SU-DHL-6 (cell line): ENCODE measurements around the gene COBL.

Experiments
- CTCF ChIP-seq: fragments of 200-600 bp; sonication (generic); IDR thresholded peaks from one replicate; pipeline ENCODE4 v1.5.1; 2017; ENCODE audit warnings: antibody characterized with exemption, mild to moderate bottlenecking, low read length, moderate library complexity; ENCODE audit not compliant: insufficient read depth, poor library complexity, severe bottlenecking
- EZH2phosphoT487 ChIP-seq: fragments of 200-600 bp; sonication (generic), shearing (Covaris generic); conservative IDR thresholded peaks from 2 replicates; pipeline ENCODE4 v1.6.1; 2018; ENCODE audit warnings: mild to moderate bottlenecking, antibody characterized with exemption, low read length, moderate library complexity, mixed read lengths

- TF ChIP-seq CTCF (no peak), EZH2phosphoT487 (no peak)
Observed at GRCh38 chr7:51006483-51007235, 309.9 kb downstream of the COBL start.
